HEK293 (cell line): ENCODE results near the gene ACTR1A.

ENCODE experiments used
- CTCF ChIP-seq: fragments of 450-650 bp; formaldehyde crosslinking; IDR thresholded peaks from 2 replicates; pipeline ENCODE4 v1.5.1; 2016; ENCODE audit warnings: missing biosample characterization, missing genetic modification characterization
- PBX3 ChIP-seq: sonication (generic); formaldehyde crosslinking; IDR thresholded peaks from 2 replicates; pipeline ENCODE4 v1.8.1; 2022; ENCODE audit warnings: mild to moderate bottlenecking, moderate library complexity, missing genetic modification reagents
- SALL2 ChIP-seq: fragments of 450-650 bp; formaldehyde crosslinking; IDR thresholded peaks from 2 replicates; pipeline ENCODE4 v1.5.0; 2017; ENCODE audit warnings: missing biosample characterization, mild to moderate bottlenecking, missing genetic modification characterization, borderline replicate concordance
- TCF7L2 ChIP-seq: IDR thresholded peaks from 2 replicates; pipeline ENCODE4 v1.6.1; 2011; ENCODE audit warnings: low read depth, mild to moderate bottlenecking, inconsistent platforms, low read length, moderate library complexity, borderline replicate concordance
- ZBTB1 ChIP-seq: fragments of 450-650 bp; formaldehyde crosslinking; IDR thresholded peaks from 2 replicates; pipeline ENCODE4 v1.5.1; 2016; ENCODE audit warnings: missing biosample characterization, missing genetic modification characterization
- ZNF513 ChIP-seq: fragments of 450-650 bp; IDR thresholded peaks from 2 replicates; pipeline ENCODE4 v1.5.1; 2018; ENCODE audit warnings: missing biosample characterization, missing genetic modification characterization

- TF ChIP-seq CTCF (tag by site-specific recombination) (no peak), PBX3 (no peak), ZBTB1 (tag by site-specific recombination) (no peak), SALL2 (tag by site-specific recombination) (no peak), ZNF513 (tag by site-specific recombination) (no peak), TCF7L2 (no peak)
These were observed 70.9 kb downstream of the ACTR1A start for GRCh38 chr10:102431452-102432124.
